OCI-LY1 (cell line): Measurements from ENCODE around the gene CNNM4.

Experiments used
- H2AFZ ChIP-seq: fragments of 200-600 bp; sonication (generic), shearing (Covaris generic); 2 replicates; pipeline ENCODE4 v1.6.0; 2014; ENCODE audit warnings: antibody characterized with exemption, mild to moderate bottlenecking, low read length
- H3F3A ChIP-seq: fragments of 200-600 bp; sonication (generic), shearing (Covaris generic); 2 replicates; pipeline ENCODE4 v1.6.0; 2014; ENCODE audit warnings: mild to moderate bottlenecking, antibody characterized with exemption, low read length, moderate library complexity; ENCODE audit not compliant: insufficient read depth
- H3K27ac ChIP-seq: fragments of 200-600 bp; sonication (generic); 2 replicates; pipeline ENCODE4 v1.5.1; 2014; ENCODE audit warnings: low read length, mixed run types, mild to moderate bottlenecking, low read depth; ENCODE audit not compliant: poor library complexity, severe bottlenecking
- H3K27me3 ChIP-seq: fragments of 200-600 bp; sonication (generic); 2 replicates; pipeline ENCODE4 v1.6.0; 2014; ENCODE audit warnings: antibody characterized with exemption, mild to moderate bottlenecking, low read length, moderate library complexity; ENCODE audit not compliant: insufficient read depth
- H3K36me3 ChIP-seq: fragments of 200-600 bp; sonication (generic); 2 replicates; pipeline ENCODE4 v1.6.1; 2014; ENCODE audit warnings: mild to moderate bottlenecking, antibody characterized with exemption, low read length, moderate library complexity, mixed read lengths; ENCODE audit not compliant: insufficient read depth
- H3K4me1 ChIP-seq: fragments of 200-600 bp; sonication (generic); 2 replicates; pipeline ENCODE4 v1.5.1; 2014; ENCODE audit warnings: mild to moderate bottlenecking, low read length, moderate library complexity; ENCODE audit not compliant: insufficient read depth, severe bottlenecking
- H3K4me2 ChIP-seq: fragments of 200-600 bp; sonication (generic), shearing (Covaris generic); 2 replicates; pipeline ENCODE4 v1.6.1; 2014; ENCODE audit warnings: low read length
- H3K4me3 ChIP-seq: fragments of 200-600 bp; sonication (generic); 2 replicates; pipeline ENCODE4 v1.5.1; 2014; ENCODE audit warnings: low read length, low read depth, mild to moderate bottlenecking, mixed read lengths; ENCODE audit not compliant: poor library complexity, severe bottlenecking
- H3K79me2 ChIP-seq: fragments of 200-600 bp; shearing (Covaris generic); 2 replicates; pipeline ENCODE4 v1.6.1; 2016; ENCODE audit warnings: mixed run types, low read length, mixed read lengths; ENCODE audit not compliant: insufficient read depth
- H3K9ac ChIP-seq: fragments of 200-600 bp; sonication (generic), shearing (Covaris generic); 2 replicates; pipeline ENCODE4 v1.6.1; 2014; ENCODE audit warnings: mild to moderate bottlenecking, low read length, mixed read lengths
- H3K9me2 ChIP-seq: fragments of 200-600 bp; sonication (generic), shearing (Covaris generic); 2 replicates; pipeline ENCODE4 v1.6.1; 2014; ENCODE audit warnings: low read depth, mild to moderate bottlenecking, low read length, mixed read lengths
- H3K9me3 ChIP-seq: fragments of 200-600 bp; shearing (Covaris generic); 2 replicates; pipeline ENCODE4 v1.6.1; 2014; ENCODE audit warnings: low read length, mixed read lengths
- H4K20me1 ChIP-seq: fragments of 200-600 bp; sonication (generic), shearing (Covaris generic); 2 replicates; pipeline ENCODE4 v1.6.0; 2016; ENCODE audit warnings: mild to moderate bottlenecking, low read length; ENCODE audit not compliant: insufficient read depth
- EZH2 ChIP-seq: fragments of 200-600 bp; sonication (generic), shearing (Covaris generic); IDR thresholded peaks from 2 replicates; pipeline ENCODE4 v1.8.0; 2017; ENCODE audit warnings: borderline replicate concordance, mixed run types, mild to moderate bottlenecking, antibody characterized with exemption, low read length, moderate library complexity, mixed read lengths
- TF ChIP-seq, protein P1 (sequence below): fragments of 200-600 bp; sonication (generic), shearing (Covaris generic); IDR thresholded peaks from 2 replicates; pipeline ENCODE4 v1.5.1; 2017; ENCODE audit warnings: mild to moderate bottlenecking, antibody characterized with exemption, low read length, moderate library complexity, mixed read lengths

Gene CNNM4

DNA sequence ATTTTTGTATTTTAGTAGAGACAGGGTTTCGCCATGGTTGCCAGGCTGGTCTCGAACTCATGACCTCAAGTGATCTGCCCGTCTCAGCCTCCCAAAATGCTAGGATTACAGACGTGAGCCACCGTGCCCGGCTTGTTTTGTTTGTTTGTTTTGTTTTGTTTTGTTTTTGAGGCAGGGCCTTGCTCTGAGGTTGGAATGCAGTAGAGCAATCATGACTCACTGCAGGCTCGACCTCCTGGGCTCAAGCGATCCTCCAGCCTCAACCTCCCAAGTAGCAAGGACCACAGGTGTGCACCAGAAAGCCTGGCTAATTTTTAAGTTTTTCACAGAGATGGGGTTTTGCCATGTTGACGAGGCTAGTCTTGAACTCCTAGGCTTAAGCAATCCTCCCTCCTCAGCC lies 8.9 kb upstream of the CNNM4 start:
- no peak overlapping the region for H3K4me2 ChIP-seq
- H3K27me3 ChIP-seq: no peaks in the 10 kb centered on the region
- H3K36me3 ChIP-seq: no peaks in the 10 kb centered on the region
- no peaks in the 10 kb centered on the region for H4K20me1 ChIP-seq
- no peaks in the 10 kb centered on the region; the same call in 1 of the 2 replicates for H3F3A ChIP-seq
- no peak overlapping the region for H3K9ac ChIP-seq
- H2AFZ ChIP-seq: no peak overlapping the region
- no peaks in the 10 kb centered on the region for H3K9me2 ChIP-seq
- TF ChIP-seq, protein P1, sequence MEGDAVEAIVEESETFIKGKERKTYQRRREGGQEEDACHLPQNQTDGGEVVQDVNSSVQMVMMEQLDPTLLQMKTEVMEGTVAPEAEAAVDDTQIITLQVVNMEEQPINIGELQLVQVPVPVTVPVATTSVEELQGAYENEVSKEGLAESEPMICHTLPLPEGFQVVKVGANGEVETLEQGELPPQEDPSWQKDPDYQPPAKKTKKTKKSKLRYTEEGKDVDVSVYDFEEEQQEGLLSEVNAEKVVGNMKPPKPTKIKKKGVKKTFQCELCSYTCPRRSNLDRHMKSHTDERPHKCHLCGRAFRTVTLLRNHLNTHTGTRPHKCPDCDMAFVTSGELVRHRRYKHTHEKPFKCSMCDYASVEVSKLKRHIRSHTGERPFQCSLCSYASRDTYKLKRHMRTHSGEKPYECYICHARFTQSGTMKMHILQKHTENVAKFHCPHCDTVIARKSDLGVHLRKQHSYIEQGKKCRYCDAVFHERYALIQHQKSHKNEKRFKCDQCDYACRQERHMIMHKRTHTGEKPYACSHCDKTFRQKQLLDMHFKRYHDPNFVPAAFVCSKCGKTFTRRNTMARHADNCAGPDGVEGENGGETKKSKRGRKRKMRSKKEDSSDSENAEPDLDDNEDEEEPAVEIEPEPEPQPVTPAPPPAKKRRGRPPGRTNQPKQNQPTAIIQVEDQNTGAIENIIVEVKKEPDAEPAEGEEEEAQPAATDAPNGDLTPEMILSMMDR: no peak
- no peaks in the 10 kb centered on the region for H3K9me3 ChIP-seq
- H3K4me3 ChIP-seq: no peak overlapping the region
- no peak overlapping the region for H3K27ac ChIP-seq
- H3K79me2 ChIP-seq: no peaks in the 10 kb centered on the region
- no peaks in the 10 kb centered on the region for H3K4me1 ChIP-seq

DNA sequence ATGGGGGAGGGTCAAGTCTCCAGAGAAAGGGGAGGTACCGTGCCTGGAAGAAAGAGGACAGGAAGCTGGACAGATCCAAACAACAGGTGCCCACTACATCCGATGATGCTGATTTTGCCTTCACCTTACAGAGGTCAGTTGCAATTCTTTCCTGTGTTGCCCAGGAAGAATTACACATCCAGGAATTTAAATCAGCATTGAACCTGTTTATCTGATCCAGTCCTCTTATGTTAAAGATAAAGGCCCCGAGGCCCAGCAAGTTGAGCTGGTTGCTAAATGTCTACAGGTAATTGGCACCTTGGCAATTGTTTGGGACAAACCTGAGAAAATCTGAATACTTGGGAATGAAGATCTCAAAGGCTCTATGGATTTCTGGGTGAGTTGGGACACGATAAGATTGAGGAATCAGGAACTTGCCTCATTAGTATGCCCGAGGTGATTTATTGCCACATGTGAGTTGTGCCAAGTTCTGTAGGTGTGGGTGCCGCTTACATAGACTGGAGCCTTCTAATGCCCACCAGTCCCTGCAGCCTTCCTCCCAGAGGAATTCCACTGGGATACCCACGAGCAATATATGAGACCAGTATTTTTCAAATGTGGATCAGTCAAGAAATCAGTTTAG lies 6.9 kb upstream of the CNNM4 start:
- no peaks in the 10 kb centered on the region for H3K79me2 ChIP-seq
- no peak overlapping the region for H3K4me2 ChIP-seq
- H3K27ac ChIP-seq: no peak overlapping the region
- H2AFZ ChIP-seq: no peak overlapping the region
- H3K4me3 ChIP-seq: no peak overlapping the region
- H3K9me3 ChIP-seq: no peaks in the 10 kb centered on the region
- no peak for TF ChIP-seq EZH2
- TF ChIP-seq, protein P1: no peak
- H4K20me1 ChIP-seq: no peaks in the 10 kb centered on the region
- H3K4me1 ChIP-seq: no peaks in the 10 kb centered on the region
- no peaks in the 10 kb centered on the region for H3F3A ChIP-seq
- no peaks in the 10 kb centered on the region for H3K36me3 ChIP-seq
- H3K27me3 ChIP-seq: no peaks in the 10 kb centered on the region
- no peak overlapping the region for H3K9ac ChIP-seq
- no peaks in the 10 kb centered on the region for H3K9me2 ChIP-seq

DNA sequence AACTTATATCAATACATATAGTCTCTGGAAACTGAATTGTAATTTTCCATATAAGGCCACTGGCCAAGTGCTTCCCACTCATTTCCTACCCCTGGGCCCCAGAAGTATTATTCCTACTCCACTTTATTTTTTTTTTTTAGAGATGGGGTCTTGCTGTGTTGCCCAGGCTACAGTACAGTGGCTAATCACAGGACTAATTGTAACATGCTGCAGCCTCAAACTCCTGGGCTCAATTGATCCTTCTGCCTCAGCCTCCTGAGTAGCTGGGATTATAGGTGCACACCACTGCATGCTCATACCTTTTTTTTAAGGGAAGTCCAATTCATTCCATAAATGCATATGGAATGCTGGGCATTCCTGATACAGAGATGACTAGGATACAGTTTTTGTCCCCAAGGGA lies 6.4 kb upstream of the CNNM4 start:
- H3F3A ChIP-seq: no peaks in the 10 kb centered on the region
- no peaks in the 10 kb centered on the region for H3K27me3 ChIP-seq
- no peak overlapping the region for H2AFZ ChIP-seq
- no peak overlapping the region for H3K27ac ChIP-seq
- H3K4me1 ChIP-seq: no peaks in the 10 kb centered on the region
- no peaks in the 10 kb centered on the region for H4K20me1 ChIP-seq
- no peaks in the 10 kb centered on the region for H3K9me2 ChIP-seq
- H3K9me3 ChIP-seq: no peaks in the 10 kb centered on the region
- H3K36me3 ChIP-seq: no peaks in the 10 kb centered on the region
- H3K9ac ChIP-seq: no peak overlapping the region
- no peak overlapping the region for H3K4me2 ChIP-seq
- TF ChIP-seq EZH2: no peak
- TF ChIP-seq, protein P1: no peak
- H3K4me3 ChIP-seq: no peak overlapping the region
- H3K79me2 ChIP-seq: no peaks in the 10 kb centered on the region
